HepG2 (cell line): ENCODE measurements around the gene FCN3. TPM values are rescaled to one million over a fixed set of nuclear protein-coding genes. Genes with fewer than 3 reads are reported as not detected.
A peak's percentile ranks its signal among the peaks of the same experiment; 100 is the strongest.

Source experiments
- DNMT3B ChIP-seq: conservative IDR thresholded peaks from 2 replicates; pipeline ENCODE4 v1.6.1; 2016; ENCODE audit warnings: missing biosample characterization, control low read depth
- SMARCE1 ChIP-seq: fragments of 450-650 bp; IDR thresholded peaks from 2 replicates; pipeline ENCODE4 v1.6.1; 2017; ENCODE audit warnings: borderline replicate concordance
- SUZ12 ChIP-seq: fragments of 150-350 bp; IDR thresholded peaks from 2 replicates; pipeline ENCODE4 v1.6.1; 2014; ENCODE audit warnings: low read depth, low read length
- ZNF552 ChIP-seq: sonication (generic); formaldehyde crosslinking; IDR thresholded peaks from 2 replicates; pipeline ENCODE4 v1.9.0; 2022; ENCODE audit warnings: missing genetic modification reagents, mild to moderate bottlenecking, borderline replicate concordance
- ZNF567 ChIP-seq: sonication (generic); formaldehyde crosslinking; IDR thresholded peaks from 2 replicates; pipeline ENCODE4 v1.8.1; 2023; ENCODE audit warnings: mild to moderate bottlenecking, missing genetic modification reagents, borderline replicate concordance
- ZNF788 ChIP-seq: sonication (generic); formaldehyde crosslinking; IDR thresholded peaks from 2 replicates; pipeline ENCODE4 v1.5.0; 2020; ENCODE audit warnings: mild to moderate bottlenecking, missing genetic modification reagents, borderline replicate concordance
- polyA plus RNA-seq, 8 experiments: library from polyadenylated mRNA; depleted of rRNA in 3 of 8; stranded (reverse) in 7 of 8; unstranded in 1 of 8; fragments of >200 nt; fragmentation: Illumina TruSeq in 4 of 8; extraction: Trizol in 4 of 8; gene quantifications; 2 replicates each; pipeline versions ENCODE4 v1.2.1 to v1.2.3, GENCODE V29; 2011 to 2016; ENCODE audit warnings: low read depth in 4 of 8, missing spikeins in 1 of 8, mixed read lengths in 1 of 8; ENCODE audit not compliant: insufficient read depth in 1 of 8
- total RNA-seq, 5 experiments: library from RNA; depleted of rRNA; stranded (reverse); fragments of >200 nt; fragmentation: Illumina TruSeq; extraction: Trizol; gene quantifications; 2 replicates each; pipeline ENCODE4 v1.2.3, GENCODE V29; 2016; ENCODE audit warnings: low read depth in 1 of 5
- TF ChIP-seq, protein P1 (sequence below): sonication (generic); formaldehyde crosslinking; IDR thresholded peaks from 2 replicates; pipeline ENCODE4 v1.8.1; 2022; ENCODE audit warnings: mild to moderate bottlenecking, missing genetic modification reagents
- TF ChIP-seq, protein P2 (sequence below): sonication (generic); formaldehyde crosslinking; IDR thresholded peaks from 2 replicates; pipeline ENCODE4 v1.5.0; 2020; ENCODE audit warnings: missing genetic modification reagents
- TF ChIP-seq, protein P3 (sequence below): sonication (generic); formaldehyde crosslinking; IDR thresholded peaks from 2 replicates; pipeline ENCODE4 v1.9.0; 2021; ENCODE audit warnings: mild to moderate bottlenecking, missing genetic modification reagents
- TF ChIP-seq, protein P4 (sequence below), 2 experiments: fragments of 450-650 bp in 1 of 2; sonication (generic) in 1 of 2; formaldehyde crosslinking; IDR thresholded peaks; 2 replicates each; pipeline versions ENCODE4 v1.5.0 to v1.8.0; 2020 to 2022; ENCODE audit warnings: mild to moderate bottlenecking in 1 of 2, missing genetic modification reagents in 1 of 2
- TF ChIP-seq, protein P5 (sequence below): sonication (generic); formaldehyde crosslinking; IDR thresholded peaks from 2 replicates; pipeline ENCODE4 v1.4.0; 2020; ENCODE audit warnings: missing genetic modification reagents

The FCN3 gene
- total and polyA plus RNA-seq, 2 of the 13 experiments (the other 11 are each of a cell fraction or from before 2014, with no cell fraction given) = not detected

DNA sequence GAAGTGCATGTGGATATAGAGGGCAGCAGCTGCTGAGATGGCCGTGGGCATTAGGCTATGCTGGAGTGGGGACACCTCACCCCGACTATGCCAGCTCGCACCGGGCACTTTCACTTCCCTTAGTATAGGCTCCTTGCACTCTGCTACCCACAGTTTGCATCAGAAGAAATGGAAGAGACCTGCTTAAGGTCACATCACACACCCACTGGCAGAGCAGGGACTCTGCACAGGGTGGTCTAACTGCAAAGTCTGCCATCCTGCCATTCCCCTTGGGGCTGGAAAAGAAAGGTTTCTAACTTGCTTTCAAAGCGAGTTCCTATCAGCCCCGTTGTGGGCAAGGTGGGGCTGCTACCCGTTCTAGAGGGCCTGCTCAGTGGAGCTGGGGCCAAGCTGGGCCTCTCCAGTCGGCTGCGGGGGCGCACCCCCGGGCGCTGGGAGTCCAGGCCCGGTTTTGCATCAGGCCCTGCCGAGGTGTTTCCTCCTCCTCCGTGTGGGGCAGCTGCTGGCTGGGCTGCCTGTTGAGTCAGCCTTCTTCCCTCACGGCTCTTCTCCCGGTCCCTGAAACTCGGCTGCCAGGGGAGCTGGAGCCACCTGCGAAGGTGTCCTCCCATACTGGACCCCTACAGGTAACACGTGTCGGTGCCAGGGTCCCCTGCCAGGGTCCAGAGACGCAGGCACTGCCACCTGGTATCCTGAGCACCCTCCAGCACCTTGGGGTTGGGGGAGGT, 32.9 kb downstream of the FCN3 start, which contains the start of gene SYTL1 (continued):
- TF ChIP-seq SUZ12 = no peak
- no peak for TF ChIP-seq SMARCE1
- TF ChIP-seq, protein P1, sequence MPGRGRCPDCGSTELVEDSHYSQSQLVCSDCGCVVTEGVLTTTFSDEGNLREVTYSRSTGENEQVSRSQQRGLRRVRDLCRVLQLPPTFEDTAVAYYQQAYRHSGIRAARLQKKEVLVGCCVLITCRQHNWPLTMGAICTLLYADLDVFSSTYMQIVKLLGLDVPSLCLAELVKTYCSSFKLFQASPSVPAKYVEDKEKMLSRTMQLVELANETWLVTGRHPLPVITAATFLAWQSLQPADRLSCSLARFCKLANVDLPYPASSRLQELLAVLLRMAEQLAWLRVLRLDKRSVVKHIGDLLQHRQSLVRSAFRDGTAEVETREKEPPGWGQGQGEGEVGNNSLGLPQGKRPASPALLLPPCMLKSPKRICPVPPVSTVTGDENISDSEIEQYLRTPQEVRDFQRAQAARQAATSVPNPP (CRISPR knock-in tag) = no peak
- TF ChIP-seq, protein P2, sequence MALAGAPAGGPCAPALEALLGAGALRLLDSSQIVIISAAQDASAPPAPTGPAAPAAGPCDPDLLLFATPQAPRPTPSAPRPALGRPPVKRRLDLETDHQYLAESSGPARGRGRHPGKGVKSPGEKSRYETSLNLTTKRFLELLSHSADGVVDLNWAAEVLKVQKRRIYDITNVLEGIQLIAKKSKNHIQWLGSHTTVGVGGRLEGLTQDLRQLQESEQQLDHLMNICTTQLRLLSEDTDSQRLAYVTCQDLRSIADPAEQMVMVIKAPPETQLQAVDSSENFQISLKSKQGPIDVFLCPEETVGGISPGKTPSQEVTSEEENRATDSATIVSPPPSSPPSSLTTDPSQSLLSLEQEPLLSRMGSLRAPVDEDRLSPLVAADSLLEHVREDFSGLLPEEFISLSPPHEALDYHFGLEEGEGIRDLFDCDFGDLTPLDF (CRISPR knock-in tag) = no peak
- peak; percentile 51; the same call in 1 of the 2 replicates for TF ChIP-seq ZNF788 (CRISPR knock-in tag)
- TF ChIP-seq, protein P3, sequence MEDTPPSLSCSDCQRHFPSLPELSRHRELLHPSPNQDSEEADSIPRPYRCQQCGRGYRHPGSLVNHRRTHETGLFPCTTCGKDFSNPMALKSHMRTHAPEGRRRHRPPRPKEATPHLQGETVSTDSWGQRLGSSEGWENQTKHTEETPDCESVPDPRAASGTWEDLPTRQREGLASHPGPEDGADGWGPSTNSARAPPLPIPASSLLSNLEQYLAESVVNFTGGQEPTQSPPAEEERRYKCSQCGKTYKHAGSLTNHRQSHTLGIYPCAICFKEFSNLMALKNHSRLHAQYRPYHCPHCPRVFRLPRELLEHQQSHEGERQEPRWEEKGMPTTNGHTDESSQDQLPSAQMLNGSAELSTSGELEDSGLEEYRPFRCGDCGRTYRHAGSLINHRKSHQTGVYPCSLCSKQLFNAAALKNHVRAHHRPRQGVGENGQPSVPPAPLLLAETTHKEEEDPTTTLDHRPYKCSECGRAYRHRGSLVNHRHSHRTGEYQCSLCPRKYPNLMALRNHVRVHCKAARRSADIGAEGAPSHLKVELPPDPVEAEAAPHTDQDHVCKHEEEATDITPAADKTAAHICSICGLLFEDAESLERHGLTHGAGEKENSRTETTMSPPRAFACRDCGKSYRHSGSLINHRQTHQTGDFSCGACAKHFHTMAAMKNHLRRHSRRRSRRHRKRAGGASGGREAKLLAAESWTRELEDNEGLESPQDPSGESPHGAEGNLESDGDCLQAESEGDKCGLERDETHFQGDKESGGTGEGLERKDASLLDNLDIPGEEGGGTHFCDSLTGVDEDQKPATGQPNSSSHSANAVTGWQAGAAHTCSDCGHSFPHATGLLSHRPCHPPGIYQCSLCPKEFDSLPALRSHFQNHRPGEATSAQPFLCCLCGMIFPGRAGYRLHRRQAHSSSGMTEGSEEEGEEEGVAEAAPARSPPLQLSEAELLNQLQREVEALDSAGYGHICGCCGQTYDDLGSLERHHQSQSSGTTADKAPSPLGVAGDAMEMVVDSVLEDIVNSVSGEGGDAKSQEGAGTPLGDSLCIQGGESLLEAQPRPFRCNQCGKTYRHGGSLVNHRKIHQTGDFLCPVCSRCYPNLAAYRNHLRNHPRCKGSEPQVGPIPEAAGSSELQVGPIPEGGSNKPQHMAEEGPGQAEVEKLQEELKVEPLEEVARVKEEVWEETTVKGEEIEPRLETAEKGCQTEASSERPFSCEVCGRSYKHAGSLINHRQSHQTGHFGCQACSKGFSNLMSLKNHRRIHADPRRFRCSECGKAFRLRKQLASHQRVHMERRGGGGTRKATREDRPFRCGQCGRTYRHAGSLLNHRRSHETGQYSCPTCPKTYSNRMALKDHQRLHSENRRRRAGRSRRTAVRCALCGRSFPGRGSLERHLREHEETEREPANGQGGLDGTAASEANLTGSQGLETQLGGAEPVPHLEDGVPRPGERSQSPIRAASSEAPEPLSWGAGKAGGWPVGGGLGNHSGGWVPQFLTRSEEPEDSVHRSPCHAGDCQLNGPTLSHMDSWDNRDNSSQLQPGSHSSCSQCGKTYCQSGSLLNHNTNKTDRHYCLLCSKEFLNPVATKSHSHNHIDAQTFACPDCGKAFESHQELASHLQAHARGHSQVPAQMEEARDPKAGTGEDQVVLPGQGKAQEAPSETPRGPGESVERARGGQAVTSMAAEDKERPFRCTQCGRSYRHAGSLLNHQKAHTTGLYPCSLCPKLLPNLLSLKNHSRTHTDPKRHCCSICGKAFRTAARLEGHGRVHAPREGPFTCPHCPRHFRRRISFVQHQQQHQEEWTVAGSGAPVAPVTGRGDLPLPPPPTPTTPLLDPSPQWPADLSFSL (CRISPR knock-in tag) = no peak
- no peak for TF ChIP-seq ZNF552
- TF ChIP-seq DNMT3B (CRISPR knock-in tag) = no peak
- no peak; the same call in 1 of the 2 replicates for TF ChIP-seq ZNF567 (CRISPR knock-in tag)
- TF ChIP-seq, protein P4, sequence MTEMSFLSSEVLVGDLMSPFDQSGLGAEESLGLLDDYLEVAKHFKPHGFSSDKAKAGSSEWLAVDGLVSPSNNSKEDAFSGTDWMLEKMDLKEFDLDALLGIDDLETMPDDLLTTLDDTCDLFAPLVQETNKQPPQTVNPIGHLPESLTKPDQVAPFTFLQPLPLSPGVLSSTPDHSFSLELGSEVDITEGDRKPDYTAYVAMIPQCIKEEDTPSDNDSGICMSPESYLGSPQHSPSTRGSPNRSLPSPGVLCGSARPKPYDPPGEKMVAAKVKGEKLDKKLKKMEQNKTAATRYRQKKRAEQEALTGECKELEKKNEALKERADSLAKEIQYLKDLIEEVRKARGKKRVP (CRISPR knock-in tag; IDR thresholded peaks at IDR 0.05) = no peak; a peak in 1 of 4 replicates
- TF ChIP-seq, protein P5, sequence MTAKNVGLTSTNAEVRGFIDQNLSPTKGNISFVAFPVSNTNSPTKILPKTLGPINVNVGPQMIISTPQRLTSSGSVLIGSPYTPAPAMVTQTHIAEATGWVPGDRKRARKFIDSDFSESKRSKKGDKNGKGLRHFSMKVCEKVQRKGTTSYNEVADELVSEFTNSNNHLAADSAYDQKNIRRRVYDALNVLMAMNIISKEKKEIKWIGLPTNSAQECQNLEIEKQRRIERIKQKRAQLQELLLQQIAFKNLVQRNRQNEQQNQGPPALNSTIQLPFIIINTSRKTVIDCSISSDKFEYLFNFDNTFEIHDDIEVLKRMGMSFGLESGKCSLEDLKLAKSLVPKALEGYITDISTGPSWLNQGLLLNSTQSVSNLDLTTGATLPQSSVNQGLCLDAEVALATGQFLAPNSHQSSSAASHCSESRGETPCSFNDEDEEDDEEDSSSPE (CRISPR knock-in tag) = peak; percentile 69
